Measurements from ENCODE around the gene TMEM120A. TPM values are rescaled to one million over a fixed set of nuclear protein-coding genes. Genes with fewer than 3 reads are reported as not detected.

The TMEM120A gene
- total RNA-seq, 1 experiment from 2014 or later, result 71.0 TPM

DNA sequence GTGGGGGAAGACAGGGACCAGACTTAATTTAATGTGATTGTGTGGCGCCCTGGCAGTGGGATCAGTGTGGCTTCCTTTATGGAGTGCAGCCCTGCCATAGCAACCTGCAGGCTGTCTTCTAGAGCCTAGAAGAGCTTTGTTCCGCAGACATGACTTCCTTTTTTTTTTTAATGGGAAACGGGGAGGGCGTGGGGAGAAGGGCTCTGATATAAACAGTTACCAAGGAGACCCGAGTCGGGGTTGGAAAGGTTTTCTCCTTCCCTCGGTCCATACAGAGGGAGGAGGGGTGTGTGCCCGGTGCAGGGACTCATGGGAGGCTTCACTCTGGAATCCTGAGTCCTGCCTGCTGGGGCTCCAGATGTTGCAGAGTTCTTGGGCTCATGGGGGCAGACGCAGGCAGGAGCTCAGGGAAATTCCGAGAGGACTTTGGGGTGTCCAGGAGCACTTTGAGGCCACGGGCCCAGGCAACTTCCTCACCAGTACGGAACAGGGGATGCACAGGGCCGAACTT lies 26.9 kb downstream of the TMEM120A start:
- POLR2A ChIA-PET, result no interaction called here
- H3K36me3 ChIP-seq (ENCODE audit: control insufficient read depth, insufficient read depth, low read length), result no peaks in the 10 kb centered on the region
- CTCF ChIA-PET, result no interaction called here
- DNase-seq (ENCODE audit: low read depth, low spot score), result no peak
- in situ Hi-C loops (cut with HindIII; ENCODE audit: low pct_unique_long_range_greater_than_20kb, low sequenced_read_pairs) (no loop called here), intact Hi-C loops (cut with micrococcal nuclease; ENCODE audit: unreplicated experiment) (no loop called here)
- no peak for ATAC-seq
- H3K27ac ChIP-seq (ENCODE audit: low read length), result no peak overlapping the region
- no peaks in the 10 kb centered on the region for H3K9me3 ChIP-seq (ENCODE audit: control insufficient read depth, insufficient read depth, low read depth, low read length)
- no peak overlapping the region for H3K4me3 ChIP-seq (ENCODE audit: low read depth in 2 of 2, low read length in 2 of 2)
- H3K27me3 ChIP-seq (ENCODE audit: control insufficient read depth, insufficient read depth, low read length), result no peaks in the 10 kb centered on the region
- BruUV-seq (replicated peaks), result no TSS peak
- no peaks in the 10 kb centered on the region for H3K4me1 ChIP-seq (ENCODE audit: control insufficient read depth, insufficient read depth, low read length)
- TF ChIP-seq TCF7L2 (IDR thresholded peaks at IDR 0.05; ENCODE audit: low read depth, low read length) (no peak), POLR2AphosphoS5 (IDR thresholded peaks at IDR 0.05; ENCODE audit: low read depth, low read length) (no peak), SIN3A (IDR thresholded peaks at IDR 0.05; ENCODE audit: borderline replicate concordance, insufficient read depth, low read depth, low read length) (no peak)
- TF ChIP-seq, protein P1, sequence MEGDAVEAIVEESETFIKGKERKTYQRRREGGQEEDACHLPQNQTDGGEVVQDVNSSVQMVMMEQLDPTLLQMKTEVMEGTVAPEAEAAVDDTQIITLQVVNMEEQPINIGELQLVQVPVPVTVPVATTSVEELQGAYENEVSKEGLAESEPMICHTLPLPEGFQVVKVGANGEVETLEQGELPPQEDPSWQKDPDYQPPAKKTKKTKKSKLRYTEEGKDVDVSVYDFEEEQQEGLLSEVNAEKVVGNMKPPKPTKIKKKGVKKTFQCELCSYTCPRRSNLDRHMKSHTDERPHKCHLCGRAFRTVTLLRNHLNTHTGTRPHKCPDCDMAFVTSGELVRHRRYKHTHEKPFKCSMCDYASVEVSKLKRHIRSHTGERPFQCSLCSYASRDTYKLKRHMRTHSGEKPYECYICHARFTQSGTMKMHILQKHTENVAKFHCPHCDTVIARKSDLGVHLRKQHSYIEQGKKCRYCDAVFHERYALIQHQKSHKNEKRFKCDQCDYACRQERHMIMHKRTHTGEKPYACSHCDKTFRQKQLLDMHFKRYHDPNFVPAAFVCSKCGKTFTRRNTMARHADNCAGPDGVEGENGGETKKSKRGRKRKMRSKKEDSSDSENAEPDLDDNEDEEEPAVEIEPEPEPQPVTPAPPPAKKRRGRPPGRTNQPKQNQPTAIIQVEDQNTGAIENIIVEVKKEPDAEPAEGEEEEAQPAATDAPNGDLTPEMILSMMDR (IDR thresholded peaks at IDR 0.05), result no peak
- TF ChIP-seq, protein P2, sequence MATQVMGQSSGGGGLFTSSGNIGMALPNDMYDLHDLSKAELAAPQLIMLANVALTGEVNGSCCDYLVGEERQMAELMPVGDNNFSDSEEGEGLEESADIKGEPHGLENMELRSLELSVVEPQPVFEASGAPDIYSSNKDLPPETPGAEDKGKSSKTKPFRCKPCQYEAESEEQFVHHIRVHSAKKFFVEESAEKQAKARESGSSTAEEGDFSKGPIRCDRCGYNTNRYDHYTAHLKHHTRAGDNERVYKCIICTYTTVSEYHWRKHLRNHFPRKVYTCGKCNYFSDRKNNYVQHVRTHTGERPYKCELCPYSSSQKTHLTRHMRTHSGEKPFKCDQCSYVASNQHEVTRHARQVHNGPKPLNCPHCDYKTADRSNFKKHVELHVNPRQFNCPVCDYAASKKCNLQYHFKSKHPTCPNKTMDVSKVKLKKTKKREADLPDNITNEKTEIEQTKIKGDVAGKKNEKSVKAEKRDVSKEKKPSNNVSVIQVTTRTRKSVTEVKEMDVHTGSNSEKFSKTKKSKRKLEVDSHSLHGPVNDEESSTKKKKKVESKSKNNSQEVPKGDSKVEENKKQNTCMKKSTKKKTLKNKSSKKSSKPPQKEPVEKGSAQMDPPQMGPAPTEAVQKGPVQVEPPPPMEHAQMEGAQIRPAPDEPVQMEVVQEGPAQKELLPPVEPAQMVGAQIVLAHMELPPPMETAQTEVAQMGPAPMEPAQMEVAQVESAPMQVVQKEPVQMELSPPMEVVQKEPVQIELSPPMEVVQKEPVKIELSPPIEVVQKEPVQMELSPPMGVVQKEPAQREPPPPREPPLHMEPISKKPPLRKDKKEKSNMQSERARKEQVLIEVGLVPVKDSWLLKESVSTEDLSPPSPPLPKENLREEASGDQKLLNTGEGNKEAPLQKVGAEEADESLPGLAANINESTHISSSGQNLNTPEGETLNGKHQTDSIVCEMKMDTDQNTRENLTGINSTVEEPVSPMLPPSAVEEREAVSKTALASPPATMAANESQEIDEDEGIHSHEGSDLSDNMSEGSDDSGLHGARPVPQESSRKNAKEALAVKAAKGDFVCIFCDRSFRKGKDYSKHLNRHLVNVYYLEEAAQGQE (IDR thresholded peaks at IDR 0.05; ENCODE audit: insufficient read depth in 1 of 2, low read depth in 2 of 2, low read length in 1 of 2), result no peak

DNA sequence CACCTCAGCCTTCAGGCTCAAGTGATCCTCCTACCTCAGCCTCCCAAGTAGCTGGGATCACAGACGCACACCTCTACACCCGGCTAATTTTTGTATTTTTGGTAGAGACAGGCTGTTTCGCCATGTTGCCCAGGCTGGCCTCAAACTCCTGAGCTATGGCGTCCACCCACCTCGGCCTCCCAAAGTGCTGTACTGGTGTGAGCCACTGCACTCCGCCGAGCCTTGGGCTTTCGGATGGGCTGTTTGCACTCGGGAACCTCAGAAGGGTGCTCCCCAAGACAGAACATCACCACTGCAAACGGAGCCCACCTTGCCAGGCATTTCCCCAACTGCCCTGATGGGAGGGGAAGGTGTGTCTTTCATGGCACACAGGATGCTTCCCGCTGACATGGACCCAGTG lies 27.3 kb downstream of the TMEM120A start:
- H3K9me3 ChIP-seq (ENCODE audit: control insufficient read depth, insufficient read depth, low read depth, low read length), result no peaks in the 10 kb centered on the region
- TF ChIP-seq TCF7L2 (IDR thresholded peaks at IDR 0.05; ENCODE audit: low read depth, low read length), result no peak
- in situ Hi-C loops (cut with HindIII; ENCODE audit: low pct_unique_long_range_greater_than_20kb, low sequenced_read_pairs), result no loop called here
- ChIA-PET CTCF (no interaction called here), POLR2A (no interaction called here)
- BruUV-seq (replicated peaks), result no TSS peak
- H3K27me3 ChIP-seq (ENCODE audit: control insufficient read depth, insufficient read depth, low read length), result no peaks in the 10 kb centered on the region
- no peaks in the 10 kb centered on the region for H3K4me1 ChIP-seq (ENCODE audit: control insufficient read depth, insufficient read depth, low read length)
- H3K4me3 ChIP-seq (ENCODE audit: low read depth in 2 of 2, low read length in 2 of 2), result no peak overlapping the region
- ATAC-seq (no peak), DNase-seq (ENCODE audit: low read depth, low spot score) (no peak)
- H3K36me3 ChIP-seq (ENCODE audit: control insufficient read depth, insufficient read depth, low read length), result no peaks in the 10 kb centered on the region
- no peak overlapping the region for H3K27ac ChIP-seq (ENCODE audit: low read length)
- intact Hi-C loops (cut with micrococcal nuclease; ENCODE audit: unreplicated experiment), result no loop called here

DNA sequence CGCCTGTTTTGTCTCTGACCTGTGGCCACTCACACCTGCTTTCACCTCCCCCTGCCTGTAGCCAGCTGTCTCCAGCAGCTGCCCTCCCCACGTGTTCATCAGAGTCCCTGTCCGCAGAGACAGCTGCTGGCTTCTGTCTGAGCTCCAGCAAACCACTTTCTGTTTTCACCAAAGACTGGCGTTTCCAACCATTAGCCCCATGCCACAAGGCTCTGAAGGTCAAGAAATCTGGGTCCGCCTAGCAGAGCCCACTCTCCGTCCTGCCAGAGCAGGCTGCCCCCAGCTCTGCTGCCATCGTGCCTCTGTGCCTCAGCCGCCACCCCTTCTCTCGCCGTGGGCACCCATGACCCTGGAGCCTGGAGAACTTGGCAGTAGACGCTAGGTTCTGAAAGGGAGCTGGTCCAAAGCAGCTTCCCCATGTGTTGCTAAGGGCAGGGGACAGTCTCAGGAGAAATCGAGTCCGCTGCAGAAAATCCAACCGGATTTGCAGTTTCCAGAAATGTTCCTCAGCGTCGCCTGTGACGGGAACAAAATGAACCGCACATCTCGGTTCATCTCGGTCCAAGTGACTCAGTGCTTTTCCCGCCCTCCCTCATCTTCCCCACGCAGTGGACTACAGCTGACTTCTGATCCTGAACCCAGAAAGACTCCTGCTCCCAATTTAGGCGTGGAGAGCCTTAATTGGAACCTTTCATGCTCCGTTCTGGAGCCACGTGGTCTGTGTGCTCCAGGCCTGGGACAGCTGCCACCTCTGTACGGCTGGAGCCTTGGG lies 28.0 kb downstream of the TMEM120A start:
- TF ChIP-seq POLR2AphosphoS5 (IDR thresholded peaks at IDR 0.05; ENCODE audit: low read depth, low read length) (no peak), SIN3A (IDR thresholded peaks at IDR 0.05; ENCODE audit: borderline replicate concordance, insufficient read depth, low read depth, low read length) (no peak), TCF7L2 (IDR thresholded peaks at IDR 0.05; ENCODE audit: low read depth, low read length) (no peak)
- TF ChIP-seq, protein P2 (IDR thresholded peaks at IDR 0.05; ENCODE audit: insufficient read depth in 1 of 2, low read depth in 2 of 2, low read length in 1 of 2), result no peak
- TF ChIP-seq, protein P1 (IDR thresholded peaks at IDR 0.05), result no peak
- Histone ChIP-seq H3K4me1 (ENCODE audit: control insufficient read depth, insufficient read depth, low read length) (no peaks in the 10 kb centered on the region), H3K9me3 (ENCODE audit: control insufficient read depth, insufficient read depth, low read depth, low read length) (no peaks in the 10 kb centered on the region), H3K36me3 (ENCODE audit: control insufficient read depth, insufficient read depth, low read length) (no peaks in the 10 kb centered on the region), H3K27ac (ENCODE audit: low read length) (no peak overlapping the region), H3K4me3 (ENCODE audit: low read depth in 2 of 2, low read length in 2 of 2) (no peak overlapping the region), H3K27me3 (ENCODE audit: control insufficient read depth, insufficient read depth, low read length) (no peaks in the 10 kb centered on the region)
- no TSS peak for BruUV-seq (replicated peaks)
- in situ Hi-C loops (cut with HindIII; ENCODE audit: low pct_unique_long_range_greater_than_20kb, low sequenced_read_pairs) (no loop called here), intact Hi-C loops (cut with micrococcal nuclease; ENCODE audit: unreplicated experiment) (no loop called here)
- POLR2A ChIA-PET, result interaction anchor here (0.6 kb wide), 1 partner anchor 49 kb away, joined by 4 read pairs; no protein-coding TSS in a partner anchor
- DNase-seq (ENCODE audit: low read depth, low spot score) (no peak), ATAC-seq (no peak)
- CTCF ChIA-PET, result no interaction called here

Measured in Panc1 (cell line).